Body of pancreas (tissue), 4 donors: Measurements from ENCODE around the gene TAF4B. TPM values are rescaled to one million over a fixed set of nuclear protein-coding genes. Genes with fewer than 3 reads are reported as not detected.
"Not testable (repeated sequence)": the region's sequence is repeated elsewhere in the genome, so short reads cannot be mapped to it uniquely, and the experiment has no call there.

Source experiments
- ATAC-seq: fragments of 150-250 bp; one replicate; pipeline ENCODE4 v1.9.1; 2016
- DNase-seq, 4 donors: peaks; one replicate each; pipeline ENCODE4 v3.0.0-alpha.2; 2019
- H3K27ac ChIP-seq, 4 donors: fragments of 200-600 bp; sonication (generic); 1 replicate in 3 of 4; 2 replicates in 1 of 4; pipeline versions ENCODE4 v1.5.1 to v1.6.1; 2016 to 2019; ENCODE audit warnings: mild to moderate bottlenecking in 1 of 4, mixed read lengths in 1 of 4, moderate library complexity in 1 of 4
- H3K27me3 ChIP-seq, 2 donors: fragments of 200-600 bp; sonication (generic); one replicate each; pipeline ENCODE4 v1.6.0; 2016; ENCODE audit warnings: mild to moderate bottlenecking in 1 of 2
- H3K36me3 ChIP-seq, 2 donors: fragments of 200-600 bp; sonication (generic); replicated peaks in 1 of 2; 2 replicates each; pipeline ENCODE4 v1.5.1; 2016; ENCODE audit warnings: low read depth in 2 of 2; ENCODE audit not compliant: insufficient read depth in 1 of 2
- H3K4me1 ChIP-seq: fragments of 200-600 bp; sonication (generic); one replicate; pipeline ENCODE4 v1.6.0; 2016
- H3K4me3 ChIP-seq, 2 donors: fragments of 200-600 bp; sonication (generic); 1 replicate in 1 of 2; 2 replicates in 1 of 2; pipeline ENCODE4 v1.5.1; 2016 to 2019
- H3K9me3 ChIP-seq, 3 donors: fragments of 200-600 bp; sonication (generic); 1 replicate in 2 of 3; 2 replicates in 1 of 3; pipeline ENCODE4 v1.5.1; 2016
- CTCF ChIP-seq, 7 experiments: fragments of 450-650 bp in 4 of 7; fragments of 200-600 bp in 3 of 7; sonication (generic) in 3 of 7; IDR thresholded peaks; one replicate each; pipeline ENCODE4 v1.5.1; 2016 to 2019; ENCODE audit warnings: antibody characterized with exemption in 7 of 7
- POLR2A ChIP-seq, 3 donors: fragments of 450-650 bp; IDR thresholded peaks; one replicate each; pipeline ENCODE4 v1.6.1; 2016; ENCODE audit warnings: antibody characterized with exemption in 3 of 3, mild to moderate bottlenecking in 2 of 3
- WGBS, 2 donors: methylation state at CpG; one replicate each; pipeline ENCODE4 v1.1.5; 2017; 5-methylcytosine and 5-hydroxymethylcytosine counted together
- intact Hi-C: fragments of 100-400 bp; cut with DNase I; formaldehyde crosslinking; loops from one replicate; pipeline ENCODE4 v1.15.1; 2023
- total RNA-seq, 2 donors: library from RNA; depleted of rRNA; stranded (reverse); fragments of >200 nt; gene quantifications; one replicate each; pipeline ENCODE4 v1.1.0, GENCODE V29; 2016

Gene TAF4B
- total RNA-seq, 2 donors from 2014 or later, result 4.2 to 12.2 TPM

GRCh38 chr18:26190506-26190905, 35.7 kb upstream of the TAF4B start:
- intact Hi-C loops, result no loop called here
- DNase-seq, result no peak

GRCh38 chr18:26192233-26192632, 34.0 kb upstream of the TAF4B start:
- H3K4me1 ChIP-seq, result no peaks in the 10 kb centered on the region
- no peak overlapping the region for H3K27ac ChIP-seq
- no peak for ATAC-seq
- 66 to 73% methylated on average over 1 of the region's 1 CpG for WGBS, 2 donors
- intact Hi-C loops, result no loop called here
- DNase-seq, result no peak
- no peaks in the 10 kb centered on the region for H3K9me3 ChIP-seq
- H3K27me3 ChIP-seq, result no peaks in the 10 kb centered on the region
- H3K4me3 ChIP-seq, result no peak overlapping the region
- no peaks in the 10 kb centered on the region for H3K36me3 ChIP-seq
- TF ChIP-seq POLR2A (IDR thresholded peaks at IDR 0.05), result no peak
- no peak for TF ChIP-seq CTCF (IDR thresholded peaks at IDR 0.05)

More at GRCh38 chr18:26190506-26190905, 35.7 kb upstream of the TAF4B start:
- H3K36me3 ChIP-seq, result no peaks in the 10 kb centered on the region
- H3K27ac ChIP-seq, result no peak overlapping the region
- H3K9me3 ChIP-seq, result no peaks in the 10 kb centered on the region
- H3K27me3 ChIP-seq, result no peaks in the 10 kb centered on the region
- ATAC-seq, result no peak
- 63 to 76% methylated on average over 8 of the region's 8 CpGs for WGBS, 2 donors
- no peak overlapping the region for H3K4me3 ChIP-seq
- no peaks in the 10 kb centered on the region for H3K4me1 ChIP-seq
- no peak for TF ChIP-seq CTCF (IDR thresholded peaks at IDR 0.05)
- no peak for TF ChIP-seq POLR2A (IDR thresholded peaks at IDR 0.05)

GRCh38 chr18:26196605-26197004, 29.6 kb upstream of the TAF4B start:
- ATAC-seq (no peak), DNase-seq (no peak)
- Histone ChIP-seq H3K9me3 (no peaks in the 10 kb centered on the region), H3K4me1 (no peaks in the 10 kb centered on the region), H3K36me3 (no peaks in the 10 kb centered on the region), H3K27me3 (no peaks in the 10 kb centered on the region), H3K27ac (no peak overlapping the region), H3K4me3 (no peak overlapping the region)
- TF ChIP-seq POLR2A (IDR thresholded peaks at IDR 0.05) (no peak), CTCF (IDR thresholded peaks at IDR 0.05) (no peak)
- WGBS, 2 donors, result 86 to 88% methylated on average over 3 of the region's 3 CpGs
- intact Hi-C loops, result no loop called here

GRCh38 chr18:26202001-26202400, 24.2 kb upstream of the TAF4B start:
- H3K27me3 ChIP-seq, H3K9me3 ChIP-seq, ATAC-seq, H3K4me1 ChIP-seq, H3K27ac ChIP-seq, DNase-seq, intact Hi-C loops, H3K4me3 ChIP-seq, H3K36me3 ChIP-seq: not testable (repeated sequence)
- WGBS, 2 donors, result 67 to 68% methylated on average over 9 of the region's 9 CpGs

GRCh38 chr18:26205318-26205717, 20.9 kb upstream of the TAF4B start:
- 90 to 100% methylated on average over 1 of the region's 1 CpG for WGBS, 2 donors
- intact Hi-C loops, result no loop called here
- H3K4me3 ChIP-seq, result no peak overlapping the region
- ATAC-seq (no peak), DNase-seq (no peak)
- no peaks in the 10 kb centered on the region for H3K4me1 ChIP-seq
- H3K36me3 ChIP-seq, result no peaks in the 10 kb centered on the region
- no peaks in the 10 kb centered on the region for H3K27me3 ChIP-seq
- no peak overlapping the region for H3K27ac ChIP-seq
- TF ChIP-seq POLR2A (IDR thresholded peaks at IDR 0.05) (no peak), CTCF (IDR thresholded peaks at IDR 0.05) (no peak)
- no peaks in the 10 kb centered on the region for H3K9me3 ChIP-seq
